NAMALWA (cell line): ENCODE results near the gene PCMTD2.
"Not testable (repeated sequence)": the region's sequence is repeated elsewhere in the genome, so short reads cannot be mapped to it uniquely, and the experiment has no call there.

Experiments
- DNase-seq: peaks from one replicate; pipeline ENCODE4 v3.0.0-alpha.2; 2015; ENCODE audit warnings: low spot score

Gene PCMTD2

DNA sequence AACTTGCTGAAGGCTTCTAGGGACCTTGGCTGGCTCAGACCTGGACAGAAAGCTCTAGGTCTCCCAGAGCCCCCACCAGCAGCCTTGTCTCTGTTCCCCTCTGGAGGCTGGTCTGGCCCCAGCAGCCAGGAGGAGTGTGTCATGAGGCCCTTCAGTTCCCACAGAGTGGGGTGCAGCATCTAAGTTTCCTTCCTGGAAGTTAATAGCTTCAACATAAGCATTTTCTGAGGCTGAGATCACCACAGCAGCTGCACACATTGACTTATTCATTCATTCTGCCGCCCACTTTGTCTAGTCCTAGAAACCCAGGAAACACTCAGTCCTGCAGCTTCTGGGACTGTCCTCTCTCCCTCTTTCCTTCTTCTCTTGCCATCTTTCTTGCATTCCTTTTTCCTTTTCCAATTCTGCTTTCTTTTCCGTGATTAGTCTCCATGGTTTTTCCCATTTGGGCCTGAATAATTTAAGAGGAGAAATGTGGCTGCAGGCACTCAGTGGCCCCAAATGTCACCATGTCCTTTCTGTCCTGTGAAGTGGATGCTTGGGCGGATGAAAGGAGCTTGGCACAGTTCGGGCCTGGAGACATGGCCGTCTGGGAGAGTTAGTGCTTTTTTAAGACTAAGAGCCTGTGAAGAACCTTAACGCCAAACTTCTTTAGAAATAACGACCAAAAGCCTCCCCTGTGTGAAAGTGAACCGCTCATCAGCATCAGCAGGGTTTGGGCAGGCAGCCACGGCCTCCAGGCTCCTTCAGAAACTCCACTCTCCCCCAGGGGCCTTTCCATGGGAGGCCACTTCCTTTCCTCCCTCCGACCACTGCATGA lies 31.0 kb upstream of the PCMTD2 start:
- DNase-seq = no peak

DNA sequence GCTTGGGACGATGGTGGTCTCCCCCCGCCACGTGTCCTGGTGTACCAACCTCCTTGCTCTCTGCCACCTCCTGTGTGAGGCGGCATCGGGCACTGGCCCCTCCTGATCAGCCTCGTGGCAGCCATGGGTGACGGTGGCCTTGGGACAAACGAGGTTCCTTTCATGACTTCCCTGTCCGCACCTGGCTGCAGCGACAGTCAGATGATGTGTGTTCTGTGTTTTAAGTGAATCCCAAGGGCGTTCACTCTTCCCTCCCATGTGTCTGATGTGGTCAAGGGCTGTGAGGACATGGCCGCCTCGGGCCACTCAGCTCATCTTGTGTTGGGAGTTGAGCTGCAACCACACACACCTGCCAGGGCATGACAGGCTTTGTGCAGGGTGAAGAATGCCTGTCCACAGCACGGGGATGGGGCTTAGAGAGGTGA lies 30.4 kb upstream of the PCMTD2 start:
- DNase-seq = no peak

DNA sequence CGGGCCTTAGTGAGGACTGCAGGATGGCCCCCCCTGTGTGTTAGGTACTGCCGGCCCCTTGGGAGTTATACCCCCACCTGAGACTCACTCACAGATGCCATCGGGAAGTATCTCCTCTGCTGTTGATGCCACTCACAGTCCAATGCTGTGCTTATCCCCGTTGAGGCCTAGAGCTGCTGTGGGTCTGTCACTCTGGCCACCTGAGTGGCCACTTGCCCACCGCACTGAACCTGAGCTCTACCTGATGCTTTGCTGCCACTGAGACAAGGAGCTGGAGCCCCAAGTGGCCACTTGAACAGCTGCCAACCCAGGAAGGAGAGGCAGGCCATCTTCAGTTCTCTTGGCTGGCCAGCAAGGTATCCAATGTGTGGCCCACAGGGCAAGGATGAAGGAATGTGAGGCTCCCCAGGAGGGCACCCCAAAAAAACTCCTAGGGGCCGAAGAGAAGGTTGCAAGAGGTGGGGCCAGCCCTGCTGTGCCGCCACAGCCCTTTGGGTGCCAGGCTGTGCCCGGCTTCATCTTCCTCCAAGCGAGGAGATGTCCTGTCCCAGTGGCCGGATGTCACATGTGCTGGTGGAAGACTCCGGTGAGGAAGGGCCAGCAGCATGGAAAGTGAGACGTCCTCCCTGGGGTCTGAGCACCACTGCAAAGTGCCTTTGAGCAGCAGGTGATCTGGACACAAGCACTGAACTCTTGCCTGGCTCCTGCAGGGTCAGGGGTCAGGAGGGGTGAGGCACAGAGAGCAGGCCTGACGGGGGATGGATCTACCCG lies 29.5 kb upstream of the PCMTD2 start:
- no peak for DNase-seq

DNA sequence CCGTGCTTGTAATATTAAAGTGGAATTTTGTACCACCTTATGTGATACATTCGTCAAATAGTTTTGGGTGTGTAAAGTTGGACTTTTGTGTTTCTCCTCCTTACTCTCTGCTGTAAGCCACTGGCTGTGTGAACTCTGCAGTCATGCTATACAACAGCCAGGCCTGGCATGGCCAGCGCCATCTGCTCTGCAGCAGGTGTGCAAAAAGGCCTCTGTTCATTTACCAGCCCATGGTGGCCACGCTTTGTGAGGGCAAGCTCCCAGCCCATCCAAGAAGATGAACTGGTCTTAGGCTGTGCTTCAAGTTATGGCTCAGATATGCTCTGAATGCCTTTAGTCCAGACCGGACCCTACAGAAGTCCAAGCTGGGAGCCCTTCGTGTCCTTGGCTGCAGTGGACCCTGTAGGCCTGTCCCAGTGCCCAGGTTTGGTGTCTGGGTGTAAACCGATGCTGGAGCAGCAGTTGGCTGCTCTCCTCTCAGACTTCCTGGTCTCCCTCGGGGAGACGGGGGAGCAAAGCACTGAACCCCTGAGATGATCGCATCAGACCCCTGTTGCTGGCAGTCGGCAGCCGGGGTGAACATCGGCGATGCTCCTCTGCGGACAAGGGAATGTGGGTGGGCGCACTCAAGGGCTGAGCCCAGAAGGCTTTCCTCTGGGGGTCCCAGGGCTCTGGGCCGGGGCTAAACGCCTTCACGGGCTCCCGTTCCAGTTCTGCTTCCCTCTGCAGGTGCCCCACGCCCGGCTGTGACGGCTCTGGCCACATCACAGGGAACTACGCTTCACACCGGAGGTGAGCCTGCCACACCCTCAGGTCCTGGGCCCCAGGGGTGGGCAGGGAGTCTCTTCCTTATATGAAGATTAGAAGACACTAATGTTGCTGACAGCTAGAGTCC lies 28.6 kb upstream of the PCMTD2 start:
- no peak for DNase-seq

DNA sequence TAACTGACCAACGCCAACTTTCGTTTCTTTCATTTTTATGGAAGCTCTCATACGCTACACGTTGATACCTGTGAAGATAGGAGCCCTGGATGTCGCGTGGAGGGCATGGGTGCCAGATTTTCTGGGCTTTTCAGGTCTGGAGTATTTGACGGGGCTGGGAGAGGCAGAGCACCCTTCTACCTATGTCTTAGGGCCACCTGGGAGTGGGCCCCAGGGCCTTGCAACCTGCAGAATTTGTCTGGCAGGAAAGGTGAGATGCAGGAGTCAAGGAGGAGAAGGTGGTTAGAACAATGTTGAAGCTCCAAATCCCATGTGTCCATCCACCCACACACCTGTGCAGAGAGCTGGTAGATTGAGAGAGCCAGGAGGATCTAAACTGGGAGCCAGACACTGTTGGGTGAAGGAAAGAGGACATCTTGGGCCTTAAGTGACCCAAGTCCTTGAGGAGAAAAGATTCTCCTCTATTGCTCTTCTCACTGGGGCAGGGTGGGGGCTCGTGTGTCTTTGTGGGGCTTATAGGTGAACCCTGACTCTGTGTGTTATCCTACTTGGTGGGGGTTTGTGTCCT lies 27.4 kb upstream of the PCMTD2 start:
- DNase-seq = no peak

DNA sequence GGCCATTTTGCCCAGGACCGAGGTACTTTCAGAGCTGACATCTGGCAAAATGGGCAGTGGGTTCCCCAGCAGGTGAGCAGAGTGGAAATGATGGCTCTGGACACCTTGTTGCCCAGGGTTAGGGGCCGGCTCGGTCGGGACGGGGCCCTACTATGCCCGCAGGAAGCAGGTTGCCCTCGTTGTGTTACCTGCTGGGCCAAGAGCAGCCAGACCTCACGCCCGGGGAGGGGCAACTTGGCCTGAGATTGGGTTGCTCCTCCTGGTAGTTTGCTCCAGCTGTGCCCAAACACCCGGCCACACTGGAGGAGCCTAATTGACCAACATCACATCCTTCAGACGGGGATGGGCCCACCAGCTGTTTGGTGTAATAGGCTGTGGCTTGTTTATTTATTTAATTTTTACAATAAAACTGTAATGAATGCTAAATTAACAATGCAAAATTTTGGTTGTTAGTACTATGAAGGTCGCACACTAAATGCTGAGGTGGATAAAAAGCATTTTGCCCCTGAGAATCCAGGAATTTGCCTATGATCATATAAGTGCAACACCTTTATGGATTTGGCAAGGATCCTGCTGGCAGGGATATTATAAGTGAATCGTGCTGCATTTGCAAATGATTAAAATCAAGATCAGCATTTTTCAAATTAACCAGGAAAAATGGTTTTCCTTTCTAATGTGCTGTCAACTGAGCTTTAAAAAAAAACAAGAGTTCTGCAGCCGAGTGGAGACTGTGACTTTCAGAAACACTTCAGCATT lies 26.6 kb upstream of the PCMTD2 start:
- DNase-seq = no peak

DNA sequence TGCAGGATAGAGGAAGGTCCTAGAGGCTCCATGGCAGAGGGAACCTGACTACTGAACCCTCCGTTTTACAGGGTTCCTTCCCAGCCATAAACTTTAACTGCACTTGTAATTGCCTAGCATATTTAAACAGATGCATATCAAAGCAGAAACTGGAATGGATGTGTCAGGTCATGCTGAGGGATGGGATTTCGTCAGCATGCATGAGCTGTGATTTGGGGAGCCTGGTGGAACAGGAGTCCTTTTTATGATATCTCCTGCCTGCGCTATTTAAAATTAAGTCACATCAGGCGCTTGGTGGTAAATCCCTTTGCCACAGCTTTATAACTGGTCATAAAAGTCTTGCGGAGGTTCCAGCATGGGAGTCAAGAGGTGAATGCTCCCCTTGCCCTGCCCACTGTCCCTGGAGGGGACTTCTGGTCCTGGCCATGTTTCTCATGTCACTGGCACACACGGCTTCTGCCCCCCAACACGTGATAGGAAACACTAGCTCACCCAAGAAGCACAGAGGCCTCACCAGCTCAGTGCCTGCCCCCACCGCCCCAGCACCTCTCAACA lies 26.0 kb upstream of the PCMTD2 start:
- DNase-seq = no peak

DNA sequence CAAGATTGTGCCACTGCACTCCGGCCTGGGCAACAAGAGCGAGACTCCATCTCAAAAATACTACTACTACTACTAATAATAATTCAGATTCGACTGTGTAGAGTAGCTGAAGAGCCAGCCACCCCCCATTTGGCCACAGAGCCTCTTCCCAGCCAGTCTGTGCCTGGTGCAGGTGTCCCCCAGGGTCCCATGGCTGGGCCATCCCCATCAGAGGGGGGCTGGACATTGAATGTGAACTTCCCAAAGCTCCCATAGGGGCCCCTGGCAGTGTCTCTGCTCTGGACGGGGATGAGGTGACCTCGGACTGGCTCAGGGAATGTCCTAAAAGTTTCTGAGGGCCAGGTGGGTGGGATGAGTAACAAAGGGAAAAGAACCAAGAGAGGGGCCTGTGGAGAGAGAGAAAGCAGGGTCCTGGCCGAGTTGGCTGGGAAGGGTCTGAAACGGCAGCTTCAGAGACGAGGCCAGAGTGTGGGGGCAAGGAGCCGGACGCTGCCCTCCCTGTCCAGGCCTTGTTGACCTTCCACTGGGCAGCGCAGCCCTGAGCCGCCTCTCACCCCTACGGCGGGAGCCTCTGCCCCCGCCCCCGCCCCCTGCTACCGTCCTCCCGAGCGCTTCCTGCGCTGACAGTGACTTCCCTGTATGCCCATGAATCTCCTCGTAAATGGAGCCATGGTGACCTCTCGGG lies 24.9 kb upstream of the PCMTD2 start:
- no peak for DNase-seq

DNA sequence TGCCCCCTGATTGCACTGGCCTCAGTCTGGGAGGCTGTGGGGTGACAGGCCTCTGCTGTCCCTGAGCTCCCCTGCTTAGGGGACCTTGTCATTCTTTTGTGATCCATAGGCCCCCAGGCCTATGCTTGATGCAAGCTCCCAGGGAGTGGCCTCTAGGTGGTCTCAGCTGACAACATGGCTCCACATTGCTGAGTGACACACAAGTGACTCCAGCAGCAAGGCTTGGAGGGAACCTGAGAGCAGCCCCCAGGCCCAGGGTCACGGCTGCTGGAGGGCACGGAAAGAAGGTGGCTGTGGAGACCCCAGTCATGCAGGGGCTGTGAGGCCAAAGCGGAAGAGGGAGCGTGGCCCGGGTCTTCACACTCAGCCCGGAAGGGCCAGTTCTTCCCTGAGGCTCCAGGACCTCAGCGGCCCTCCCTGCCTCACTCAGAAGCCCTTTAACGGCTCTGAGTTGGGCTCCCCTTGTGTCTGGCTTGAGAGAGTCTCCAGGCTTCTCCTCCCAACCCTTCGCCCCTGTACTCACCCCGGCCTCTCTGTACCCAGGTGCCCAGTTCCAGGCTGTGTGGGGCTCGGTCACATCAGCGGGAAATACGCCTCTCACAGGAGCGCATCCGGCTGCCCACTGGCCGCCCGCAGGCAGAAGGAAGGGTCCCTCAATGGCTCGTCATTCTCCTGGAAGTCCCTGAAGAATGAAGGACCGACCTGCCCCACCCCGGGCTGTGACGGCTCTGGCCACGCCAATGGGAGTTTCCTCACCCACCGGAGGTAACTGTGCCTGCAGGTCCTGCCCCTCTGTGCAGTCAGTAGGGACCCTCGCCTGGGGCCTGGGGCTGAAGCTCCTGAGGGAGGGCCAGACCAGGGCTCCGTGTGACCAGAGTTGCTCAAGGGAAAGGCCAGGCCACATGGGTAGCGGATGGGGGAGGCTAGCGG lies 23.7 kb upstream of the PCMTD2 start:
- no peak for DNase-seq

DNA sequence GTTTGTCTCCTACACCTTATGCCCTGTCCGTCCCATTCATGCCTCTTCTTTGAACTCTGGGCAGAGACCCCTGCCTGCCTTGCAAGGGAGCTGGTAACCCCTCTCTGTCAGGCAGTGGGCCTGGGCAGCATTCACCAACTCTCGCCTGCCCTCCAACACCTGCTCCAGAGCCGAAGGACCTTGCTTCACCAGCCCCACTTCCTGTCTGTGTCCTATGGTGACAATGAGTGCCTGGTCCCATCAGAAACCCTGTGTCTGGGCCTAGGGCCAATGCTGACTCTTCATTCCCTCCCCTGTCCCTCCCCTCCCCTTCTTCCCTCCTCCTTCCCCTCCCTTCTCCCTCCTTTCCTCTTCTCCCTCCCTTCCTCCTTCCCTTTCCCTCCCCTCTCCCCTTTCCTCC lies 22.8 kb upstream of the PCMTD2 start:
- peak; percentile 28 for DNase-seq

DNA sequence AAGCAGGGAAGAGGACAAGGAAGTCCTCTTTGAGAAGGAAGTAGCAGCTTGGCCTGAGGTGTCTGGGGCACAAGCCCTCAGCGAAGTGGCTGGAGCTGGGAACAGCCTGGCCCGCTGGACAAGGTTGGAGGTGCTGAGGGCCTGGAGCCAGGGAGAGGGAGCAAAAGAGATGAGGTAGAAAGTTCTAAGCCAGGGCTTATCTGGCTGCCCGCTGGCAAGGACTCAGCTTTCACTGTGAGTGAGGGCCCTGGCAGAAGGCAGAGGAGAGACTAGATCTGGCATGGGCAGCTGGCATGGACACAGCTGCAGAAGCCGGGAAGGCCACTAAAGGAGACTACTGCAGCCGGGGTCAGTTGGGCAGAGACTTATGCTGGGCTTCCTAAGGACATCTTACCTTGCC lies 21.8 kb upstream of the PCMTD2 start:
- no peak for DNase-seq

DNA sequence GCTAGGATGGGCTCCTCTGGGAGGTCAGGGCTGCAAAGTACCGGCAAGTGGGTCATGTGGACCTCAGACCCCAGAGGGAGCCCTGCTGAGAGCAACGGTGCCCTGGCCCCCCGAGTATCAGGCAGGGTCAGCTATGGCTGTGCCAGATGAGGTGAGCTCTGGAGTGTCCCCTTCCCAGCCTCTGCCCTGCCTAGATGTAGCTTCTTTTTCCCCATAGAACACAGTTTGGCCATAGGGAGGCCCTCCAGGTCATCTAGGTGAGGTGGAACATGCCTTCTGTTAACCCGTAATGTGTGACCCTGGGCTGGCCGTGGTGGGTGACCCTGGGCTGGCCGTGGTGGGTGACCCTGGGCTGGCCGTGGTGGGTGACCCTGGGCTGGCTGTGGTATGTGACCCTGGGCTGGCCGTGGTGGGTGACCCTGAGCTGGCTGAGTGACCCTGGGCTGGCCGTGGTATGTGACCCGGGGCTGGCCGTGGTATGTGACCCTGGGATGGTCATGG lies 21.2 kb upstream of the PCMTD2 start:
- DNase-seq = no peak

DNA sequence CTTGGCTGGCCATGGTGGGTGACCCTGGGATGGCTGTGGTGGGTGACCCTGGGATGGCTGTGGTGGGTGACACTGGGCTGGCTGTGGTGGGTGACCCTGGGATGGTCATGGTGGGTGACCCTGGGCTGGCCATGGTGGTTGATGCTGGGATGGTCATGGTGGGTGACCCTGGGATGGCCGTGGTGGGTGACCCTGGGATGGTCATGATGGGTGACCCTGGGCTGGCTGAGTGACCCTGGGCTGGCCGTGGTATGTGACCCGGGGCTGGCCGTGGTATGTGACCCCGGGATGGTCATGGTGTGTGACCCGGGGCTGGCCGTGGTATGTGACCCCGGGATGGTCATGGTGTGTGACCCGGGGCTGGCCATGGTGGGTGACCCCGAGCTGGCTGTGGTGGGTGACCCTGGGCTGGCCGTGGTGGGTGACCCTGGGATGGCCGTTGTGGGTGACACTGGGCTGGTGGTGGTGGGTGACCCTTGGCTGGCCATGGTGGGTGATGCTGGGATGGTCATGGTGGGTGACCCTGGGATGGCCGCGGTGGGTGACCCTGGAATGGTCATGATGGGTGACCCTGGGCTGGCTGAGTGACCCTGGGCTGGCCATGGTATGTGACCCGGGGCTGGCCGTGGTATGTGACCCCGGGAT lies 20.5 kb upstream of the PCMTD2 start:
- not testable (repeated sequence) for DNase-seq

DNA sequence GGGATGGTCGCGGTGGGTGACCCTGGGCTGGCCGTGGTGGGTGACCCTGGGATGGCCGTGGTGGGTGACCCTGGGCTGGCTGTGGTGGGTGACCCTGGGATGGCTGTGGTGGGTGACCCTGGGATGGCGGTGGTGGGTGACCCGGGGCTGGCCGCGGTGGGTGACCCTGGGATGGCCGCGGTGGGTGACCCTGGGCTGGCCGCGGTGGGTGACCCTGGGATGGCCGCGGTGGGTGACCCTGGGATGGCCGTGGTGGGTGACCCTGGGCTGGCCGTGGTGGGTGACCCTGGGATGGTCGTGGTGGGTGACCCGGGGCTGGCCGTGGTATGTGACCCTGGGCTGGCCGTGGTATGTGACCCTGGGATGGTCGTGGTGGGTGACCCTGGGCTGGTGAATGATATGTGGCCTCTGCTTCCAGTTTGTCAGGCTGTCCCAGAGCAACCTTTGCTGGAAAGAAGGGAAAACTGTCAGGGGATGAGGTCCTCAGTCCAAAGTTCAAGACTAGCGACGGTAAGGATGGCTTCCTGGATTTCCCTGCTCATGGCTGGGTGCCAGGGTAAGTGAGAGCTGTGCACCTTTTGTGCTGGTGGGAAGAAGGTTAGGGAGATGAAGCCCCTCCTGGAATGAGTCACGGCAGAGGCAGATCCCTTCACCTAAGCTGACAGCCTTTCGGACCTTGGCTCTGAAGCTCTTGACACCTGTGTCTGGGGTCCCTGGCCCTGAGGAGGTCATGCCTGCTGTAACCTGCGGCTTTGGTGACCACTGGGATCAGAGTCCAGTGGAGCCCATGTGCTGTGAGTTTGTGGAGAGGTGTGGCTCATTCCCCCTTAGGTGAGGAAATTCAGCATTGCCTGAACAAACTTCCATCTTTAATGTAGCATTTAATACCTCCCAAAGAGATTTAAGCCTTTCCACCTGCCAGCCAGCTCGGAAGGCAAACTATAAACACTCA lies 19.1 kb upstream of the PCMTD2 start:
- no peak for DNase-seq

DNA sequence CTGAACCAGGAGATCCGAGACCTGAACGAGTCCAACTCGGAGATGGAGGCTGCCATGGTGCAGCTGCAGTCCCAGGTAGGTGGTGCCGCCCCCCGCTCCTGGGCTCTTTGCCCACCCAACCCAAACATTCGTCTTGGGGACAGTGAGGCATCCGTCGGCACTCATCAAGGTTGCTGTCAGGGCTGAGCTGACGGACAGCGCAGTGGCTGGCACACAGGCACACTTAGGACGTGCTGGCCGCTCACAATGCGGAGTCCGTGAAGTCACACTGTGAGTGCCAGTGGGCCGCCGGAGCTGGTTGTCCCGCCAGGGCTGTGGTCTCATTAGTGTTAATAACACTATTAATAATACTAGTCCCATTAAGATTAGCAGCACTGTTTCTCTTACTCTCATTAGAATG lies 18.2 kb upstream of the PCMTD2 start:
- DNase-seq = no peak

DNA sequence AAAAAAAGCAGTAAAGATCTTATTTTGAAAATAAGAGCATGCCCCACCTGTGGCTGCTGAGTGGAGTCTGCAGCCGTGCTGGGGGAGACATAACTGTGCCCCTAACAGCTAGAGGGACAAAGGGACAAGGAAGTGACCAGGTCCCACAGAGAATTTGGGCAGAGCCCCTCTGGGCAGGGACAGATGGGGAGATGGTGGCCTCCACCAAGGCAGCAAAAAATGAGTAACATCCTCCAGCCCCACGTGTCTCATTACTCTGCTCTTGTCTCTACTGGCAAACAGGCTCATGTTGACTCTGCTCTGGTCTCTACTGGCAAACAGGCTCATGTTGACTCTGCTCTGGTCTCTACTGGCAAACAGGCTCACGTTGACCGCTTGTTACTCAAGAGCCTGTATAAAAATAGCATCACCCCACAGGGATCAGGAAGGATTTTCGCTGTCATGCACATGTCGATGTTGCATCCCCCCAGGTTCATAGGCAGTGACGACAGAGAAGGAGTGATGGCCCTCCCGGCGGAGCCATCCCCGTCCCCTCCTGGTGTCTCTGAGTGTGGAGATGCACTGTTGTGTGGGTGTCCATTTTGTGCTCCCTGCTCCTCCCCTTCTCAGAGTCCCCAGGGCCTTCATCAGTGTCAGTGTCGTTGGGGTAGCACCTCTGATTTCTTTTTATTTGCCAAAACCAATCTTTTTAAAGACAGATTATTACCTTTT lies 17.3 kb upstream of the PCMTD2 start:
- DNase-seq = no peak
